ENCODE results near the gene RBM17. TPM values are rescaled to one million over a fixed set of nuclear protein-coding genes. Genes with fewer than 3 reads are reported as not detected.

RBM17 gene, protein sequence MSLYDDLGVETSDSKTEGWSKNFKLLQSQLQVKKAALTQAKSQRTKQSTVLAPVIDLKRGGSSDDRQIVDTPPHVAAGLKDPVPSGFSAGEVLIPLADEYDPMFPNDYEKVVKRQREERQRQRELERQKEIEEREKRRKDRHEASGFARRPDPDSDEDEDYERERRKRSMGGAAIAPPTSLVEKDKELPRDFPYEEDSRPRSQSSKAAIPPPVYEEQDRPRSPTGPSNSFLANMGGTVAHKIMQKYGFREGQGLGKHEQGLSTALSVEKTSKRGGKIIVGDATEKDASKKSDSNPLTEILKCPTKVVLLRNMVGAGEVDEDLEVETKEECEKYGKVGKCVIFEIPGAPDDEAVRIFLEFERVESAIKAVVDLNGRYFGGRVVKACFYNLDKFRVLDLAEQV
- 100 to 1,000 TPM in 2 of 4 donors, 10 to 100 TPM in 2; 42.3 to 134 (median 87.6) TPM for total RNA-seq

DNA sequence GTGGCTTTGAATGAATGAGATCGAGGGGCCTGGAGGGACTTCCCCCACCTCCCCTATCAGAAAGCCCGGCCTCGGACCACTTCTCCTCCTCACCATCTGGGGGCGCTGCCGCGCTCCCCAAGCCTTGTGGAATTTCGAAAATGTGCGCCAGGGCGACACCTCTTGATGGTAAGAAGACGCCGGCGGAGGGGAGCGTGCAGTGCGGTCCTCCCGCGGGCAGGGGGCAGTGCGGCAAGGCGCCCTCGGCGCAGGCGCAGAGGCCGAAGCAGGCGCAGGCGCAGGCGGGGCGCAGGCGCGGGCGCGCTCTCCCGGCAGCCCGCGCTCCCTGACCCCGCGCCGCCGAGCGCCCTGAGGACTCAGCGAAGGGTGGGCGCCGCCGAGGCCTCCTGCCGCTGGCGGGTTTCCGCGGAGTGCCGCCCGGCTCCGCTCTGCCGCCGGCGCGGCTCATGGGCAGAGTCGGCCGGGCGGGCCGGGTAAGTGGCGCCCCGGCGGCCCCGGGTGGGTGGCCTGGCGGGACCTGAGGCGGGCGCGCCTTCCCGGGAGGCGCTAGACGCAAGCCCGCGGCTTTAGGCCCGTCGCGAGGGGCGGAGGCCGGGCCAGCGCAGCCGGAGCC is at the start of gene RBM17:
RBM17 (plus strand) TSS at position 314 of the 613 bp plus-strand sequence. CDS start 8,032 bp downstream, outside the sequence.
- TF ChIP-seq, protein P1, sequence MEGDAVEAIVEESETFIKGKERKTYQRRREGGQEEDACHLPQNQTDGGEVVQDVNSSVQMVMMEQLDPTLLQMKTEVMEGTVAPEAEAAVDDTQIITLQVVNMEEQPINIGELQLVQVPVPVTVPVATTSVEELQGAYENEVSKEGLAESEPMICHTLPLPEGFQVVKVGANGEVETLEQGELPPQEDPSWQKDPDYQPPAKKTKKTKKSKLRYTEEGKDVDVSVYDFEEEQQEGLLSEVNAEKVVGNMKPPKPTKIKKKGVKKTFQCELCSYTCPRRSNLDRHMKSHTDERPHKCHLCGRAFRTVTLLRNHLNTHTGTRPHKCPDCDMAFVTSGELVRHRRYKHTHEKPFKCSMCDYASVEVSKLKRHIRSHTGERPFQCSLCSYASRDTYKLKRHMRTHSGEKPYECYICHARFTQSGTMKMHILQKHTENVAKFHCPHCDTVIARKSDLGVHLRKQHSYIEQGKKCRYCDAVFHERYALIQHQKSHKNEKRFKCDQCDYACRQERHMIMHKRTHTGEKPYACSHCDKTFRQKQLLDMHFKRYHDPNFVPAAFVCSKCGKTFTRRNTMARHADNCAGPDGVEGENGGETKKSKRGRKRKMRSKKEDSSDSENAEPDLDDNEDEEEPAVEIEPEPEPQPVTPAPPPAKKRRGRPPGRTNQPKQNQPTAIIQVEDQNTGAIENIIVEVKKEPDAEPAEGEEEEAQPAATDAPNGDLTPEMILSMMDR (IDR thresholded peaks at IDR 0.05; ENCODE audit: low read depth) = no peak

DNA sequence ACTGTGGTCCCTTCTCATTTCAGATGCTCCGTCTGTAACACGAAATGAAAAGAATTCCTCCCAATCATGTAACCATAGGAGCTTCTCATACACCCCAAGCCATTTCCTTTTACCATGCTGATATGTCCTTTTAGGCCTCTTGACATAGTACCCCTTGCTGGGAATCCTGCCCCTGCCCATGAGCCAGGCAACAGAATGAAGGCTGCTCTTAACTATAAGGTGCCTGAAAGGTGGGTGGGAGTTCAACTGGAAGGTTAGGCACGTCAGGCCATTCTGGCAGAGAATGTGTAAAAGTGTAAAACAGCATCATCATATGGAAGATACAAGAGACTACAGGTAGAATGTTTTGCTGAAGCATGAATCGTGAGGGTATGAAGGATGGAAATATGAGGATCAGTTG is 49.1 kb upstream of the RBM17 start:
- TF ChIP-seq, protein P1 (IDR thresholded peaks at IDR 0.05; ENCODE audit: low read depth) = no peak

DNA sequence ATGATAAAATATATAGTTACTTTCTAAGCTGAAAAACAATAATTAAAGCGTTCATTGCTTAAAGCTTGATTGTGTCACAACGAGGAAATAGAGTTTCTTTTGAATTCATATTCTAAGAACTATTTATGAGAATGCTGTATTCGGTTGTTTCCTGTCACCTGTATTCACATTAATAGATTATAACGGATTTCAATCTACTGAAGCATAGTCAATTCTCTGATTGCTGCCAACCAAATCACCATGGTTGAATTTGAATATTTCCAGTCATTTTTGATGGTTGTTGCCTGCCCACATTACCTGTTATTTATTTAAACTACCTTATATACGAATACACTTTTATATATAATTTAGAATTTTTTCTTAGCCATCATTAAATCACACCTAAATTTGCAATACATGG is 48.6 kb upstream of the RBM17 start:
- TF ChIP-seq, protein P1 (IDR thresholded peaks at IDR 0.05; ENCODE audit: low read depth) = no peak

DNA sequence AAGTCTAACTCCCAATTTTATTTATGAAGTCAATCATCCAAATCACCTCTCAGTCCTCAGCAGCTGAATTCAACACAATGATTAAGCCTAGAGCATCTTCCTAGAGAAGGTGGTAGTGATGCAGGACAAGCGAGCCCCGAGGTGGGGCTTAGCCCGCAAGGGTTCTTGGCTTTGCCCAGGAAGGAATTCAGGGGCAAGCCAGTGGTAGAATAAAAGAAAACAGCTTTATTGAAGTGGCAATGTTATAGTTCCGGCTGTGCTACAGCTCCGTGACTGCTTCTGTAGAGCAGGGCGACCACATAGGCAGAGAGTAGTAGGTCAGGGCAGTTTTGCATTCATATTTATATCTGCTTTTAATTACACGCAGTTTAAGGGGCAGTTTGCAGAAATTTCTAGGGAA is 44.8 kb upstream of the RBM17 start:
- TF ChIP-seq, protein P1 (IDR thresholded peaks at IDR 0.05; ENCODE audit: low read depth) = no peak

DNA sequence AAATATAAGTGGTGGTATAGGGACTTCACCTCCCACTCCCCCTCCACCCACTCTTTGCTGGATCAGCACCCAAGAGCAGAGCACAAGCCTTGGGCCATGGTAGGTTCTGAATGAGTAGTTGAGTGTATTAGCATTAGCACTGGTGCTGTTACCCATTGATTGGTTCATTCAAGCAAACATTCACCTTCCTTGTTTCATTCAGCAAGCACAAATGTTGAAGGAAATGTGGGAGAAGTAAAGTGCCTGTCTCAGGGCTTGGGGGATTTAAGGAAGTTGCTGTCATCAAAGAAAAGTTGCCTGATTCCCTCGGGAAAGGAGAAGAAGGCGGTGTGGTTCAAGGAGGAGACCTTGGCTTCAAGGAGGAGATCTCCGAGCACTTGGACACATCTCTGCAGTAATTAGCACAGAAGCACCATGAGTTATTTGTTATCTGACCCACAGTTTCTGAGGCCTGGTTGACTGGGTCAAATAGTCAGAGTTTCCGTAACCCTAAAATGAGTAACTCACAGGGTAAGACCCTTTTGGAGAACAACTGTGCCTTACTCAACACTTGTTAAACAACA is 44.0 kb upstream of the RBM17 start:
- TF ChIP-seq, protein P1 (IDR thresholded peaks at IDR 0.05; ENCODE audit: low read depth) = no peak

DNA sequence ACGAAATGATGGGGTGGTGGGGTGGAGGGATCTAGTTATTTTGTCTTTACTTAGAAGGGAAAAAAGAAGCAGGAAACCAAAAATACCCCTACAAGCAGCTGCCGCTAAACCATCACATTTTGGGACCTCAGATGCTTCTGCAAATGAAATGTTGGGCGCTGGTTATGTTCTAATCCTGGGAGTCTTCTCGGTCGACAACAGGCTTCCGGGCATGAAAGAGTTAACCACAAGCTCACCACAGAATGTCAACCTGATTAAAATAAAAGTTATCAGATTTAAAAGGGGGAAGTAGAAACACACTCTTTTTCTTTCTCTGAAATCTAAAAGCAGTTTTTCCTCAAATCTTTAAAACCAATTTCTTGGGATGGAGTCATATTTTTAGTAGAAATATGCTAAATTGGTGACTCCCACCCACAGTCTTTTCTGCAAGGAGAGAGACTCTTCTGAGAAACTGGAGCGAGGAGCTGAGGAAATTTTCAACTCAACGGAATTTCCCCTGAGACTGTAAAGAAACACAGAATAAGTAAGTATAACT is 43.5 kb upstream of the RBM17 start:
- TF ChIP-seq, protein P1 (IDR thresholded peaks at IDR 0.05; ENCODE audit: low read depth) = no peak

Data from subcutaneous adipose tissue (tissue), 4 donors.